GM23338 (cell line): ENCODE data around the gene FRAS1. TPM values are rescaled to one million over a fixed set of nuclear protein-coding genes. Genes with fewer than 3 reads are reported as not detected.
"Not testable (repeated sequence)": the region's sequence is repeated elsewhere in the genome, so short reads cannot be mapped to it uniquely, and the experiment has no call there.

Experiments used
- ATAC-seq: fragments of 200-7000 bp; cut with Tn5 transposase; 3 replicates; pipeline ENCODE4 v1.9.1; 2020
- DNase-seq: peaks from one replicate; pipeline ENCODE4 v3.0.0-alpha.2; 2015; ENCODE audit warnings: low spot score
- H2AFZ ChIP-seq: fragments of 200-600 bp; sonication (generic); 2 replicates; pipeline ENCODE4 v1.8.0; 2016; ENCODE audit warnings: antibody characterized with exemption, mild to moderate bottlenecking, moderate library complexity
- H3F3A ChIP-seq: fragments of 200-600 bp; sonication (generic); replicated peaks from 2 replicates; pipeline ENCODE4 v1.8.0; 2017; ENCODE audit warnings: antibody characterized with exemption, mixed run types, low read depth
- H3K27ac ChIP-seq: fragments of 200-600 bp; sonication (generic); 2 replicates; pipeline ENCODE4 v1.6.1; 2016; ENCODE audit warnings: low read depth
- H3K27me3 ChIP-seq: fragments of 200-600 bp; sonication (generic); 2 replicates; pipeline ENCODE4 v1.8.0; 2016; ENCODE audit warnings: mild to moderate bottlenecking, mixed run types, moderate library complexity; ENCODE audit not compliant: insufficient read depth
- H3K36me3 ChIP-seq: fragments of 200-600 bp; sonication (generic); 2 replicates; pipeline ENCODE4 v1.8.0; 2016; ENCODE audit warnings: mild to moderate bottlenecking; ENCODE audit not compliant: insufficient read depth
- H3K4me1 ChIP-seq: fragments of 200-600 bp; sonication (generic); 2 replicates; pipeline ENCODE4 v1.8.0; 2016; ENCODE audit warnings: mild to moderate bottlenecking, moderate library complexity; ENCODE audit not compliant: insufficient read depth
- H3K4me2 ChIP-seq: fragments of 200-600 bp; sonication (generic); 2 replicates; pipeline ENCODE4 v1.7.1; 2017; ENCODE audit warnings: mixed run types
- H3K4me3 ChIP-seq: fragments of 200-600 bp; sonication (generic); 2 replicates; pipeline ENCODE4 v1.6.1; 2016; ENCODE audit warnings: mixed run types
- H3K79me2 ChIP-seq: fragments of 200-600 bp; sonication (generic); replicated peaks from 2 replicates; pipeline ENCODE4 v1.8.0; 2017; ENCODE audit warnings: mild to moderate bottlenecking; ENCODE audit not compliant: insufficient read depth
- H3K9me2 ChIP-seq: fragments of 200-600 bp; sonication (generic); 2 replicates; pipeline ENCODE4 v1.8.0; 2017; ENCODE audit not compliant: insufficient read depth
- H4K20me1 ChIP-seq: fragments of 200-600 bp; sonication (generic); replicated peaks from 2 replicates; pipeline ENCODE4 v1.8.0; 2017; ENCODE audit warnings: mild to moderate bottlenecking; ENCODE audit not compliant: insufficient read depth
- H3K27ac Mint-ChIP-seq: 2 replicates; pipeline ENCODE4 v1.8.0; 2020; ENCODE audit warnings: inconsistent platforms, mild to moderate bottlenecking, moderate library complexity, mixed read lengths
- H3K27me3 Mint-ChIP-seq: 3 replicates; pipeline ENCODE4 v1.8.0; 2022; ENCODE audit warnings: low read depth, mild to moderate bottlenecking, moderate library complexity, mixed read lengths, inconsistent platforms; ENCODE audit not compliant: insufficient read depth, poor library complexity
- H3K36me3 Mint-ChIP-seq: 3 replicates; pipeline ENCODE4 v1.8.0; 2021; ENCODE audit warnings: low read depth, mild to moderate bottlenecking, inconsistent platforms, moderate library complexity, mixed read lengths
- H3K4me1 Mint-ChIP-seq: 3 replicates; pipeline ENCODE4 v1.8.0; 2020; ENCODE audit warnings: mild to moderate bottlenecking, inconsistent platforms, mixed read lengths
- H3K4me3 Mint-ChIP-seq: 3 replicates; pipeline ENCODE4 v1.8.0; 2021; ENCODE audit warnings: moderate library complexity, mild to moderate bottlenecking, inconsistent platforms, mixed read lengths
- H3K9me3 Mint-ChIP-seq: 3 replicates; pipeline ENCODE4 v1.8.0; 2020; ENCODE audit warnings: moderate library complexity, mild to moderate bottlenecking, inconsistent platforms, mixed read lengths
- JUNB ChIP-seq: IDR thresholded peaks from one replicate; pipeline ENCODE4 v1.6.1; 2016; ENCODE audit warnings: antibody characterized with exemption; ENCODE audit not compliant: unreplicated experiment
- NANOG ChIP-seq: IDR thresholded peaks from 2 replicates; pipeline ENCODE4 v1.6.1; 2016; ENCODE audit warnings: antibody characterized with exemption, borderline replicate concordance
- STAT1 ChIP-seq: IDR thresholded peaks from one replicate; pipeline ENCODE4 v1.6.1; 2016; ENCODE audit warnings: antibody characterized with exemption; ENCODE audit not compliant: unreplicated experiment
- ZNF114 ChIP-seq: fragments of 250-450 bp; sonication (Bioruptor Pico); IDR thresholded peaks from 2 replicates; pipeline ENCODE4 v1.5.0; 2020; ENCODE audit warnings: mild to moderate bottlenecking, moderate library complexity
- polyA plus RNA-seq: library from polyadenylated mRNA; unstranded; fragments of >200 nt; fragmentation: Nextera tagmentation; extraction: Ambion mirVana; gene quantifications from 2 replicates; pipeline ENCODE4 v1.2.1, GENCODE V29; 2016
- total RNA-seq: library from RNA; depleted of rRNA; stranded (reverse); fragments of >200 nt; shearing (Covaris generic); gene quantifications from 2 replicates; pipeline ENCODE4 v1.2.3, GENCODE V29; 2014
- TF ChIP-seq, protein P1 (sequence below), 2 experiments: fragments of 200-600 bp in 1 of 2; sonication (generic) in 1 of 2; conservative IDR thresholded peaks; 2 replicates each; pipeline versions ENCODE4 v1.5.1 to v1.6.1; 2016 to 2017; ENCODE audit warnings: antibody characterized with exemption in 2 of 2, low read depth in 2 of 2, mild to moderate bottlenecking in 2 of 2, moderate library complexity in 1 of 2
- TF ChIP-seq, protein P2 (sequence below): fragments of 250-450 bp; sonication (Bioruptor Pico); IDR thresholded peaks from 2 replicates; pipeline ENCODE4 v1.5.0; 2020; ENCODE audit warnings: mild to moderate bottlenecking, moderate library complexity

FRAS1 gene
- total and polyA plus RNA-seq, 2 experiments from 2014 or later, result 12.4 to 108 TPM

DNA sequence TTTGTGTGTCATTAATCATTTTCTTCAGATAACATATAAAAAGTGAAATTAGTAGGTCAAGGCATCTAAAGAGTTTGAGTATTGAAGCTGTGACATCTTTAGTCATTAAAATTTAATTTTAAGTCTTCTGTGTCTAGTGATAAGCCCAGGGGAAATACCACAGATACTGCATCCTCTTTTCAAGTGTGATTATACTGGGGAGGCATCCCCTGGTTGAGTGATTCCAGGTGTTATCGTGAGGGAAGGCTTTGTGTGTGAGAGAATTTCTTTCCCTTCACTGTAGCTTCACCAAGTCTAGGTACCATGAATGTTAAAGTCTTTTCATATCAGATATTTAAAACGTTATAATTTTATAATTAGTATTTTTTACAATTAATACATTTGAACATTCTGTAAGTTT is 193.4 kb downstream of the FRAS1 start (continued):
- TF ChIP-seq, protein P1, sequence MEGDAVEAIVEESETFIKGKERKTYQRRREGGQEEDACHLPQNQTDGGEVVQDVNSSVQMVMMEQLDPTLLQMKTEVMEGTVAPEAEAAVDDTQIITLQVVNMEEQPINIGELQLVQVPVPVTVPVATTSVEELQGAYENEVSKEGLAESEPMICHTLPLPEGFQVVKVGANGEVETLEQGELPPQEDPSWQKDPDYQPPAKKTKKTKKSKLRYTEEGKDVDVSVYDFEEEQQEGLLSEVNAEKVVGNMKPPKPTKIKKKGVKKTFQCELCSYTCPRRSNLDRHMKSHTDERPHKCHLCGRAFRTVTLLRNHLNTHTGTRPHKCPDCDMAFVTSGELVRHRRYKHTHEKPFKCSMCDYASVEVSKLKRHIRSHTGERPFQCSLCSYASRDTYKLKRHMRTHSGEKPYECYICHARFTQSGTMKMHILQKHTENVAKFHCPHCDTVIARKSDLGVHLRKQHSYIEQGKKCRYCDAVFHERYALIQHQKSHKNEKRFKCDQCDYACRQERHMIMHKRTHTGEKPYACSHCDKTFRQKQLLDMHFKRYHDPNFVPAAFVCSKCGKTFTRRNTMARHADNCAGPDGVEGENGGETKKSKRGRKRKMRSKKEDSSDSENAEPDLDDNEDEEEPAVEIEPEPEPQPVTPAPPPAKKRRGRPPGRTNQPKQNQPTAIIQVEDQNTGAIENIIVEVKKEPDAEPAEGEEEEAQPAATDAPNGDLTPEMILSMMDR (conservative IDR thresholded peaks at IDR 0.05; ENCODE audit: low read depth in 2 of 2), result no peak
- no peak for TF ChIP-seq JUNB
- TF ChIP-seq, protein P2, sequence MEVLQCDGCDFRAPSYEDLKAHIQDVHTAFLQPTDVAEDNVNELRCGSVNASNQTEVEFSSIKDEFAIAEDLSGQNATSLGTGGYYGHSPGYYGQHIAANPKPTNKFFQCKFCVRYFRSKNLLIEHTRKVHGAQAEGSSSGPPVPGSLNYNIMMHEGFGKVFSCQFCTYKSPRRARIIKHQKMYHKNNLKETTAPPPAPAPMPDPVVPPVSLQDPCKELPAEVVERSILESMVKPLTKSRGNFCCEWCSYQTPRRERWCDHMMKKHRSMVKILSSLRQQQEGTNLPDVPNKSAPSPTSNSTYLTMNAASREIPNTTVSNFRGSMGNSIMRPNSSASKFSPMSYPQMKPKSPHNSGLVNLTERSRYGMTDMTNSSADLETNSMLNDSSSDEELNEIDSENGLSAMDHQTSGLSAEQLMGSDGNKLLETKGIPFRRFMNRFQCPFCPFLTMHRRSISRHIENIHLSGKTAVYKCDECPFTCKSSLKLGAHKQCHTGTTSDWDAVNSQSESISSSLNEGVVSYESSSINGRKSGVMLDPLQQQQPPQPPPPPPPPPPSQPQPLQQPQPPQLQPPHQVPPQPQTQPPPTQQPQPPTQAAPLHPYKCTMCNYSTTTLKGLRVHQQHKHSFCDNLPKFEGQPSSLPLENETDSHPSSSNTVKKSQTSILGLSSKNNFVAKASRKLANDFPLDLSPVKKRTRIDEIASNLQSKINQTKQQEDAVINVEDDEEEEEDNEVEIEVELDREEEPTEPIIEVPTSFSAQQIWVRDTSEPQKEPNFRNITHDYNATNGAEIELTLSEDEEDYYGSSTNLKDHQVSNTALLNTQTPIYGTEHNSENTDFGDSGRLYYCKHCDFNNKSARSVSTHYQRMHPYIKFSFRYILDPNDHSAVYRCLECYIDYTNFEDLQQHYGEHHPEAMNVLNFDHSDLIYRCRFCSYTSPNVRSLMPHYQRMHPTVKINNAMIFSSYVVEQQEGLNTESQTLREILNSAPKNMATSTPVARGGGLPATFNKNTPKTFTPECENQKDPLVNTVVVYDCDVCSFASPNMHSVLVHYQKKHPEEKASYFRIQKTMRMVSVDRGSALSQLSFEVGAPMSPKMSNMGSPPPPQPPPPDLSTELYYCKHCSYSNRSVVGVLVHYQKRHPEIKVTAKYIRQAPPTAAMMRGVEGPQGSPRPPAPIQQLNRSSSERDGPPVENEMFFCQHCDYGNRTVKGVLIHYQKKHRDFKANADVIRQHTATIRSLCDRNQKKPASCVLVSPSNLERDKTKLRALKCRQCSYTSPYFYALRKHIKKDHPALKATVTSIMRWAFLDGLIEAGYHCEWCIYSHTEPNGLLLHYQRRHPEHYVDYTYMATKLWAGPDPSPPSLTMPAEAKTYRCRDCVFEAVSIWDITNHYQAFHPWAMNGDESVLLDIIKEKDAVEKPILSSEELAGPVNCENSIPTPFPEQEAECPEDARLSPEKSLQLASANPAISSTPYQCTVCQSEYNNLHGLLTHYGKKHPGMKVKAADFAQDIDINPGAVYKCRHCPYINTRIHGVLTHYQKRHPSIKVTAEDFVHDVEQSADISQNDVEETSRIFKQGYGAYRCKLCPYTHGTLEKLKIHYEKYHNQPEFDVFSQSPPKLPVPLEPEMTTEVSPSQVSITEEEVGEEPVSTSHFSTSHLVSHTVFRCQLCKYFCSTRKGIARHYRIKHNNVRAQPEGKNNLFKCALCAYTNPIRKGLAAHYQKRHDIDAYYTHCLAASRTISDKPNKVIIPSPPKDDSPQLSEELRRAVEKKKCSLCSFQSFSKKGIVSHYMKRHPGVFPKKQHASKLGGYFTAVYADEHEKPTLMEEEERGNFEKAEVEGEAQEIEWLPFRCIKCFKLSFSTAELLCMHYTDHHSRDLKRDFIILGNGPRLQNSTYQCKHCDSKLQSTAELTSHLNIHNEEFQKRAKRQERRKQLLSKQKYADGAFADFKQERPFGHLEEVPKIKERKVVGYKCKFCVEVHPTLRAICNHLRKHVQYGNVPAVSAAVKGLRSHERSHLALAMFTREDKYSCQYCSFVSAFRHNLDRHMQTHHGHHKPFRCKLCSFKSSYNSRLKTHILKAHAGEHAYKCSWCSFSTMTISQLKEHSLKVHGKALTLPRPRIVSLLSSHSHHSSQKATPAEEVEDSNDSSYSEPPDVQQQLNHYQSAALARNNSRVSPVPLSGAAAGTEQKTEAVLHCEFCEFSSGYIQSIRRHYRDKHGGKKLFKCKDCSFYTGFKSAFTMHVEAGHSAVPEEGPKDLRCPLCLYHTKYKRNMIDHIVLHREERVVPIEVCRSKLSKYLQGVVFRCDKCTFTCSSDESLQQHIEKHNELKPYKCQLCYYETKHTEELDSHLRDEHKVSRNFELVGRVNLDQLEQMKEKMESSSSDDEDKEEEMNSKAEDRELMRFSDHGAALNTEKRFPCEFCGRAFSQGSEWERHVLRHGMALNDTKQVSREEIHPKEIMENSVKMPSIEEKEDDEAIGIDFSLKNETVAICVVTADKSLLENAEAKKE (CRISPR knock-in tag), result no peak
- no peak for TF ChIP-seq ZNF114 (CRISPR knock-in tag)
- TF ChIP-seq STAT1, result no peak

DNA sequence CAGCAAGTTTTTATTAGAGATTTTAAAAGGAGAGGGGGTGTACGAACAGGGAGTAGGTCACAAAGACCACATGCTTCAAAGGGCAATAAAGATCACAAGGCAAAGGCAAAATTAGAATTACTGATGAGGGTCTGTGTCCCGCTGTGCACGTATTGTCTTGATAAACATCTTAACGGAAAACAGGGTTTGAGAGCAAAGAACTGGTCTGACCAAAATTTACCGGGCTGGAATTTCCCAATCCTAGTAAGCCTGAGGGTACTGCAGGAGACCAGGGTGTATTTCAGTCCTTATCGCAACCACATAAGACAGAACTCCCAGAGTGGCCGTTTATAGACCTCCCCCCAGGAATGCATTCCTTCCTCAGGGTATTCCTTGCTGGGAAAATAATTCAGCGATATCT is 195.7 kb downstream of the FRAS1 start:
- 0 out of 2 replicates have a peak, but pooled peaks have one; percentile 35 for TF ChIP-seq NANOG
- Histone ChIP-seq H3K4me1 (peaks cover 27% of the 10 kb centered on the region), H3K4me2 (peak overlapping the region; percentile 56), H3K27ac (peak overlapping the region; percentile 76; the same call in 1 of the 2 replicates), H3K4me3 (peak overlapping the region; percentile 31), H3K79me2 (peaks cover 12% of the 10 kb centered on the region; the same call in 1 of the 2 replicates)
- Mint-ChIP-seq H3K27ac (peak overlapping the region; percentile 33), H3K4me1 (peaks cover 37% of the 10 kb centered on the region), H3K36me3 (peaks cover 65% of the 10 kb centered on the region), H3K4me3 (peak overlapping the region; percentile 37), H3K9me3 (peaks cover 15% of the 10 kb centered on the region; the same call in 2 of the 3 replicates)
- not testable (repeated sequence) for H3K27me3 ChIP-seq, H3K36me3 ChIP-seq, H2AFZ ChIP-seq, H3F3A ChIP-seq, H3K9me2 ChIP-seq, H3K27me3 Mint-ChIP-seq, H4K20me1 ChIP-seq
- ATAC-seq, result peak; percentile 60
- peak; percentile 81 for DNase-seq
